Astrocyte of the cerebellum (primary cell): ENCODE measurements around the gene TMEM91.
A peak's percentile ranks its signal among the peaks of the same experiment; 100 is the strongest.
"Not testable (repeated sequence)": the region's sequence is repeated elsewhere in the genome, so short reads cannot be mapped to it uniquely, and the experiment has no call there.

Experiments
- DNase-seq: peaks from one replicate; pipeline ENCODE4 v3.0.0-alpha.2; 2011; ENCODE audit warnings: low read depth
- H3K4me3 ChIP-seq: 2 replicates; pipeline ENCODE4 v1.5.1; 2011; ENCODE audit warnings: mild to moderate bottlenecking, low read depth, low read length, moderate library complexity
- CTCF ChIP-seq: IDR thresholded peaks from 2 replicates; pipeline ENCODE4 v1.5.1; 2012; ENCODE audit warnings: low read length, low read depth, moderate library complexity, mild to moderate bottlenecking; ENCODE audit errors: missing control alignments
- in situ Hi-C: cut with HindIII; loops from 2 replicates; pipeline ENCODE4 v1.10.0; 2017; ENCODE audit warnings: low sequenced_read_pairs

TMEM91 gene

GRCh38 chr19:41364524-41365391 is 11.6 kb upstream of the TMEM91 start:
- no peak for TF ChIP-seq CTCF
- in situ Hi-C loops, result no loop called here
- DNase-seq, result no peak
- H3K4me3 ChIP-seq, result peak overlapping the region; percentile 65

GRCh38 chr19:41366089-41366488 is 10.2 kb upstream of the TMEM91 start:
- in situ Hi-C loops, result no loop called here

GRCh38 chr19:41367848-41368301 is 8.5 kb upstream of the TMEM91 start:
- no peak for TF ChIP-seq CTCF
- peak; percentile 83 for DNase-seq
- H3K4me3 ChIP-seq, result no peak overlapping the region
- in situ Hi-C loops, result no loop called here

More at GRCh38 chr19:41366089-41366488, 10.2 kb upstream of the TMEM91 start:
- no peak overlapping the region for H3K4me3 ChIP-seq
- no peak for DNase-seq
- TF ChIP-seq CTCF, result peak; percentile 25

GRCh38 chr19:41369769-41370168 is 6.6 kb upstream of the TMEM91 start:
- no peak for DNase-seq
- in situ Hi-C loops, result no loop called here
- no peak overlapping the region for H3K4me3 ChIP-seq
- no peak for TF ChIP-seq CTCF

GRCh38 chr19:41371119-41371518 is 5.2 kb upstream of the TMEM91 start:
- H3K4me3 ChIP-seq, in situ Hi-C loops, DNase-seq: not testable (repeated sequence)

GRCh38 chr19:41371541-41371940 is 4.8 kb upstream of the TMEM91 start:
- no peak overlapping the region for H3K4me3 ChIP-seq
- no peak for DNase-seq
- in situ Hi-C loops, result no loop called here
- no peak for TF ChIP-seq CTCF

- no peak for DNase-seq
- in situ Hi-C loops, result no loop called here
- no peak overlapping the region for H3K4me3 ChIP-seq
- no peak for TF ChIP-seq CTCF
Measured at GRCh38 chr19:41372501-41372900, 3.8 kb upstream of the TMEM91 start.
